Measurements from ENCODE around the gene SLC36A2.
"Not testable (repeated sequence)": the region's sequence is repeated elsewhere in the genome, so short reads cannot be mapped to it uniquely, and the experiment has no call there.

Gene SLC36A2

DNA sequence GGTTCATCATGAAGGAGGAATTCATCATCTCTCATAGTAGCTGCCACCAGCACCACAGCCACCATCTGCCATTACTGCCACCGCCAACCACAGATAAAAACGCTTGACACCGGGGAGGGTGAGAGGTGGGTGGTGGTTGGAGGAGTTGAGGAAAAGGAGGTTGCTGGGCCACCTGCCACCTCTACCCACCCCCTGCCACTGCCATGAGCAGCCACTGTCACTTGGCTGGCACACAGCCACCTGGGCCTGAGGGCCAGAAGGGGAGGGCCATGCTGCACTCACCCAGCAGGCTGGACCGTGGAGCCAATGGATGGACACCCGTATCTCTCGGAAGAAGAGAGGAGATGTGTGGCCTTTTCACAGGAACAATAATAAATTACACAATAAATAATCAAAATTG, 31.3 kb upstream of the SLC36A2 start:
- H3K9me3 ChIP-seq (ENCODE audit: severe bottlenecking) = no peaks in the 10 kb centered on the region
- DNase-seq = no peak
- no peaks in the 10 kb centered on the region for H3K27me3 ChIP-seq (ENCODE audit: insufficient read depth, low read depth, severe bottlenecking)
- TF ChIP-seq, protein P1, sequence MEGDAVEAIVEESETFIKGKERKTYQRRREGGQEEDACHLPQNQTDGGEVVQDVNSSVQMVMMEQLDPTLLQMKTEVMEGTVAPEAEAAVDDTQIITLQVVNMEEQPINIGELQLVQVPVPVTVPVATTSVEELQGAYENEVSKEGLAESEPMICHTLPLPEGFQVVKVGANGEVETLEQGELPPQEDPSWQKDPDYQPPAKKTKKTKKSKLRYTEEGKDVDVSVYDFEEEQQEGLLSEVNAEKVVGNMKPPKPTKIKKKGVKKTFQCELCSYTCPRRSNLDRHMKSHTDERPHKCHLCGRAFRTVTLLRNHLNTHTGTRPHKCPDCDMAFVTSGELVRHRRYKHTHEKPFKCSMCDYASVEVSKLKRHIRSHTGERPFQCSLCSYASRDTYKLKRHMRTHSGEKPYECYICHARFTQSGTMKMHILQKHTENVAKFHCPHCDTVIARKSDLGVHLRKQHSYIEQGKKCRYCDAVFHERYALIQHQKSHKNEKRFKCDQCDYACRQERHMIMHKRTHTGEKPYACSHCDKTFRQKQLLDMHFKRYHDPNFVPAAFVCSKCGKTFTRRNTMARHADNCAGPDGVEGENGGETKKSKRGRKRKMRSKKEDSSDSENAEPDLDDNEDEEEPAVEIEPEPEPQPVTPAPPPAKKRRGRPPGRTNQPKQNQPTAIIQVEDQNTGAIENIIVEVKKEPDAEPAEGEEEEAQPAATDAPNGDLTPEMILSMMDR (IDR thresholded peaks at IDR 0.05; ENCODE audit: low read depth, low read length) = no peak
- H3K36me3 ChIP-seq = no peaks in the 10 kb centered on the region
- H3K27ac ChIP-seq = no peak overlapping the region
- H3K4me3 ChIP-seq (ENCODE audit: low read depth, low read length) = no peak overlapping the region

DNA sequence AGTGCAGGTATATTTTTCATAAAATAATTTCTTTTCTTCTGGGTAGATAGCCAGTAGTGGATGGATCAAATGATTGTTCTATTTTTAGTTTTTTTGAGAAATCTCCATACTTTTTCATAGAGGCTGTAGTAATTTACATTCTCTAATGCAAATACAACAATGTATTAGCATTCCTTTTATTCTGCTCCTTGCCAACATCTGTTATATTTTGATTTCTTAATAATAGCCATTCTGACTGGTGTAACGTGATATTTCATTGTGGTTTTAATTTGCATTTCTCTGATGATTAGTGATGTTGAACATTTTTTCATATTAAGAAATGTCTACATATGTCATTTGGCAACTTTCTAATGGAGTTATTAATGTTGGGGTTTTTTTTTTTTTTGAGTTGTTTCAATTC, 27.2 kb upstream of the SLC36A2 start:
- no peak overlapping the region for H3K27ac ChIP-seq
- TF ChIP-seq, protein P1 (IDR thresholded peaks at IDR 0.05; ENCODE audit: low read depth, low read length) = no peak
- no peak for DNase-seq
- no peaks in the 10 kb centered on the region for H3K36me3 ChIP-seq
- no peak overlapping the region for H3K4me3 ChIP-seq (ENCODE audit: low read depth, low read length)
- H3K27me3 ChIP-seq (ENCODE audit: insufficient read depth, low read depth, severe bottlenecking) = no peaks in the 10 kb centered on the region
- H3K9me3 ChIP-seq (ENCODE audit: severe bottlenecking) = no peaks in the 10 kb centered on the region

DNA sequence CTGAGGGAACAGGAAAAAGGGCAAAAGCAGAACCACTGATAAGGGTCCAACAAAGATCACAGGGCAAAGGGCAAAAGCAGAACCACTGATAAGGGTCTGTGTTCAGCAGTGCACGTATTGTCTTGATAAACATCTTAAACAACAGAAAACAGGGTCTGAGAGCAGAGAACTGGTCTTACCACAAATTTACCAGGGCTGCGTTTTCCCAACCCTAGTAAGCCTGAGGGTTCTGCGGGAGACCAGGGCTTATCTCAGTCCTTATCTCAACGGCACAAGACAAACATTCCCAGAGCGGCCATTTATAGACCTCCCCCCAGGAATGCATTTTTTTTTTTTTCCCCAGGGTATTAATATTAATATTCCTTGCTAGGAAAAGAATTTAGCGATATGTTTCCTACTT, 19.7 kb upstream of the SLC36A2 start:
- not testable (repeated sequence) for H3K27me3 ChIP-seq (ENCODE audit: insufficient read depth, low read depth, severe bottlenecking); H3K4me3 ChIP-seq (ENCODE audit: low read depth, low read length); DNase-seq; H3K27ac ChIP-seq; H3K36me3 ChIP-seq
- peaks cover 10% of the 10 kb centered on the region for H3K9me3 ChIP-seq (ENCODE audit: severe bottlenecking)

DNA sequence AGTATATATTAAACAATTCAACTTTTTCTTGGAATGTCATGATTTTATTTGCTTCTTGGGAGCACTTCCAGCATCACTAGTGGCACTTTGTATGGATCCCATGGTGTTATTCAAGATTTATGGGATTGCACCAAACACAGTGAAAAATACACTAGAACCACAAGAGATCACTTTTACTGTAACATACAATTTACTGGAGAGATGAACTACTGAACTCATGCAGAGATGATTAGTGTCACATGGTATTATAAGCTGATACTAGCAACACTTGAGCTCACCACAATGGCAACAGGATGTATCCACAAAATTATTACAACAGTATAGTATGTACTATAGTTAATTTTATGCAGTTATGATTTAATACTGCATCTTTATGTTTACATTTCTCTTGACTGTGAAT, 16.3 kb upstream of the SLC36A2 start:
- TF ChIP-seq, protein P1 (IDR thresholded peaks at IDR 0.05; ENCODE audit: low read depth, low read length) = no peak
- Histone ChIP-seq H3K9me3 (ENCODE audit: severe bottlenecking) (peaks cover 13% of the 10 kb centered on the region), H3K36me3 (no peaks in the 10 kb centered on the region), H3K4me3 (ENCODE audit: low read depth, low read length) (no peak overlapping the region), H3K27ac (no peak overlapping the region), H3K27me3 (ENCODE audit: insufficient read depth, low read depth, severe bottlenecking) (no peaks in the 10 kb centered on the region)
- no peak for DNase-seq

DNA sequence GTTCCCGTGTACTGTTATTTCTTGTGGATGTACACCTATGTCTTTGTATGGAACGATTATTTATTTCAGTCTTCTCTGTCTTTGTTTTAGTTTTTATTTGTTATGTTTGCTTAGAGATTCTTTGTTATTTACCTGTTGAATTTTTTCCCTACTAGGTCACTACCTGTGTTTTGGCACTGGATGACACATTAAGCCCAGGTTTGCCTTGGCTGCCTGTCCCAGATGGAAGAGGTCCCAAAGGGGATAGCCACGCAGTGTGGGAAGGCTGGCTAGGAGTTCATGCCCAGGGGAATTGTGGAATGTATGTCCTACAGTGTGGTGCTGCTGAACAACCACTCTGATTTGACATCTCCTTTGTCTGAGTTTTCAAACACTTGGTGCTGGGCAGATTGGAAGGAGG, 15.6 kb upstream of the SLC36A2 start:
- TF ChIP-seq, protein P1 (IDR thresholded peaks at IDR 0.05; ENCODE audit: low read depth, low read length) = no peak
- H3K27me3 ChIP-seq (ENCODE audit: insufficient read depth, low read depth, severe bottlenecking) = no peaks in the 10 kb centered on the region
- H3K4me3 ChIP-seq (ENCODE audit: low read depth, low read length) = no peak overlapping the region
- DNase-seq = no peak
- H3K36me3 ChIP-seq = no peaks in the 10 kb centered on the region
- no peak overlapping the region for H3K27ac ChIP-seq
- H3K9me3 ChIP-seq (ENCODE audit: severe bottlenecking) = peaks cover 11% of the 10 kb centered on the region

DNA sequence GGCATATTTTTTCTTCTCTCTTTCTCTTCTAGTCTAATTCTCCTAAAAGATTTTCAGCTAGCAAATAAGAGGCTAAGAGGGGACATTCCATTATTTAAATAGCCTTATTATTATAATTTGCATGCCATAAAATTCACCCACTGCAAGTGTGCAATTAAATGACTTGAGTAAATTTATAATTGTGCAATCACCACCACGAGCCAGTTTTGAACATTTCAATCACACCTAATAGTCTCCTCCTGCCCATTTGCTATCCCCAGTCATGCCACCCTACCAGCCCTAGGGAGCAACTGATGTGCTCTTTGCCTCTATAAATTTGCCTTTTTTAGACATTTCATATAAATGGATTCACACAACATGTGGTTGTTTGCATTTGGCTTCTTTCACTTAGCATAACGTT, 12.0 kb upstream of the SLC36A2 start:
- TF ChIP-seq, protein P1 (IDR thresholded peaks at IDR 0.05; ENCODE audit: low read depth, low read length) = no peak
- DNase-seq = no peak
- H3K27ac ChIP-seq = no peak overlapping the region
- no peaks in the 10 kb centered on the region for H3K27me3 ChIP-seq (ENCODE audit: insufficient read depth, low read depth, severe bottlenecking)
- peaks cover 2% of the 10 kb centered on the region for H3K9me3 ChIP-seq (ENCODE audit: severe bottlenecking)
- no peaks in the 10 kb centered on the region for H3K36me3 ChIP-seq
- H3K4me3 ChIP-seq (ENCODE audit: low read depth, low read length) = no peak overlapping the region

Data from WERI-Rb-1 (cell line).